ENCODE measurements around the gene MUC20. TPM values are rescaled to one million over a fixed set of nuclear protein-coding genes. Genes with fewer than 3 reads are reported as not detected.

Gene MUC20
- total RNA-seq, 1 experiment from 2014 or later = not detected

DNA sequence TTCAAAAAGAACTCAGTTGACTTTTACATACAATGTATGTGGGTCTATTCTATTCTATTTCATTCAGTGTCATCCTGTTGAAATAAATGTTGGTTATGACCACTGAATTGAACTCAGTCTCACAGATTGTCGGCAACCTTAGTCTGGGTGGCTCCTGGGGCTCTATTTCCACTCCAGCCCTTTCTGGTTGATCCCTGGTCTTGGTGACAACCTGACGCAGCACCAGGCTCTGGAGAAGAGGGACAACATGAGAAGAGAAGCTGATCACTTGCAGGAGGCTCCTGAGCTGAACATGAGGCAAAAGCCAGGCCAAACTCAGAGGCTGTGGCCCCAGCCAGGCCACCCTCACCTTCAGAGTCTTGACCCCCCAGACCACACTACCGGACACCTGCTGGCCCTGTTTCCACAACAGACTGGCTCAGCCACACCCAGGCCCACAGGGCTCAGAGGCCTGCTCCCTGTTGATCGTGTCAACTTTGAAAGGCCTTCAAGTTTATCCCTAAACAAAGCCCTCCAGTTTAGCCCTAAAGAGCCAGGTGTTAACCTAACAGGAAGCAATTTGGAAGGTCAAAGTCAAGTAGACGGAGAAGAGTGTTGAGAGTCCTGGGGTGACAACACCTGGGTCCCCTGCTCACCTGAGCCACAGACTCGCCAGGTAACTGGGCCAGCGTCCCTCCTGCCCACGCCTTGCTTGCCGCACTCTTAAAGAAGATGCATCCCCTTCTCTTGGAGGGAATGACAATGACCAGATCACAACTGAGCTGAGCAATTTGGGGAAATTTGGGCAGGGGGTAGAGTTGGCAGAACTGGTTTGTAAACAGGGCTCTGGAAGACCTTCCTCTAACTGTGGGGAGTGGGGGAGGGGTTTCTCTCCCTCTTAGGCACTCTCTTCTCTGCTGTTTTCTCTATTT lies 15.4 kb upstream of the MUC20 start:
- no peak overlapping the region for H2BK20ac ChIP-seq (ENCODE audit: low read depth, low read length, poor library complexity, severe bottlenecking)
- H2BK5ac ChIP-seq (ENCODE audit: insufficient read length, low read length) = no peak overlapping the region
- no peaks in the 10 kb centered on the region for H3K79me2 ChIP-seq (ENCODE audit: insufficient read depth, low read length)
- H3K27me3 ChIP-seq (ENCODE audit: insufficient read depth, low read length) = no peaks in the 10 kb centered on the region
- no peak overlapping the region for H2AK5ac ChIP-seq (ENCODE audit: insufficient read length, low read length)
- peaks cover 3 to 4% of the 10 kb centered on the region in 2 experiments; a peak in 4 of 5 replicates for H3K9me3 Mint-ChIP-seq
- no peaks in the 10 kb centered on the region for H3K79me1 ChIP-seq (ENCODE audit: insufficient read depth, low read depth, low read length, poor library complexity, severe bottlenecking)
- H3K4me3 Mint-ChIP-seq = no peak overlapping the region
- H3K4me1 Mint-ChIP-seq = peaks cover 25 to 26% of the 10 kb centered on the region in 2 experiments
- DNase-seq = no peak
- H3T11ph ChIP-seq (ENCODE audit: low read length) = no peak overlapping the region
- no peak overlapping the region for H4K91ac ChIP-seq (ENCODE audit: insufficient read length, low read depth, low read length)
- H4K5ac ChIP-seq (ENCODE audit: insufficient read length, low read depth, low read length) = no peak overlapping the region
- H3K27me3 Mint-ChIP-seq (ENCODE audit: low read depth) = peaks cover 52% of the 10 kb centered on the region
- peak overlapping the region in 1 of 3 experiments; percentile 15; a peak in 2 of 7 replicates for H3K27ac Mint-ChIP-seq
- H3K9ac ChIP-seq (ENCODE audit: extremely low read depth, insufficient read length, low read length) = no peak overlapping the region
- TF ChIP-seq, protein P1, sequence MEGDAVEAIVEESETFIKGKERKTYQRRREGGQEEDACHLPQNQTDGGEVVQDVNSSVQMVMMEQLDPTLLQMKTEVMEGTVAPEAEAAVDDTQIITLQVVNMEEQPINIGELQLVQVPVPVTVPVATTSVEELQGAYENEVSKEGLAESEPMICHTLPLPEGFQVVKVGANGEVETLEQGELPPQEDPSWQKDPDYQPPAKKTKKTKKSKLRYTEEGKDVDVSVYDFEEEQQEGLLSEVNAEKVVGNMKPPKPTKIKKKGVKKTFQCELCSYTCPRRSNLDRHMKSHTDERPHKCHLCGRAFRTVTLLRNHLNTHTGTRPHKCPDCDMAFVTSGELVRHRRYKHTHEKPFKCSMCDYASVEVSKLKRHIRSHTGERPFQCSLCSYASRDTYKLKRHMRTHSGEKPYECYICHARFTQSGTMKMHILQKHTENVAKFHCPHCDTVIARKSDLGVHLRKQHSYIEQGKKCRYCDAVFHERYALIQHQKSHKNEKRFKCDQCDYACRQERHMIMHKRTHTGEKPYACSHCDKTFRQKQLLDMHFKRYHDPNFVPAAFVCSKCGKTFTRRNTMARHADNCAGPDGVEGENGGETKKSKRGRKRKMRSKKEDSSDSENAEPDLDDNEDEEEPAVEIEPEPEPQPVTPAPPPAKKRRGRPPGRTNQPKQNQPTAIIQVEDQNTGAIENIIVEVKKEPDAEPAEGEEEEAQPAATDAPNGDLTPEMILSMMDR (conservative IDR thresholded peaks at IDR 0.05) = no peak
- H3K18ac ChIP-seq (ENCODE audit: insufficient read length, low read depth, low read length) = no peak overlapping the region
- peaks cover 0 to 8% (median 3%) of the 10 kb centered on the region in 3 experiments; a peak in 4 of 7 replicates for H3K36me3 Mint-ChIP-seq (ENCODE audit: insufficient read depth in 1 of 3, low read depth in 3 of 3)
- H2AFZ ChIP-seq (ENCODE audit: low read length) = no peak overlapping the region
- no peak overlapping the region for H3K4ac ChIP-seq (ENCODE audit: low read depth, low read length)
- H4K20me1 ChIP-seq (ENCODE audit: control insufficient read depth, insufficient read depth, insufficient read length) = peaks cover 2% of the 10 kb centered on the region
- H3K56ac ChIP-seq (ENCODE audit: insufficient read length, low read depth, low read length) = no peak overlapping the region
- no peak overlapping the region for H4K8ac ChIP-seq (replicated peaks; ENCODE audit: insufficient read length, low read depth, low read length)
- H3K4me2 ChIP-seq (ENCODE audit: insufficient read depth, insufficient read length, low read length) = no peak overlapping the region
- no peaks in the 10 kb centered on the region for H3K9me3 ChIP-seq (ENCODE audit: control insufficient read depth, low read depth, low read length)
- no CpG with 5 or more reads among the region's 9 CpGs for WGBS (ENCODE audit: extremely low coverage, insufficient read length, low lambda C conversion rate)
- no peak overlapping the region for H3K23ac ChIP-seq (ENCODE audit: insufficient read length, low read depth, low read length)
- peaks cover 4% of the 10 kb centered on the region; the same call in 1 of the 2 replicates for H3K4me1 ChIP-seq (ENCODE audit: insufficient read depth, low read length)
- no peak overlapping the region for H3K14ac ChIP-seq (ENCODE audit: insufficient read depth, low read length)
- no peaks in the 10 kb centered on the region for H3K23me2 ChIP-seq (ENCODE audit: insufficient read length, low read depth, low read length, poor library complexity, severe bottlenecking)
- H3K27ac ChIP-seq (ENCODE audit: insufficient read length, low read depth, low read length) = no peak overlapping the region
- H2BK120ac ChIP-seq (ENCODE audit: low read depth, low read length, poor library complexity, severe bottlenecking) = no peak overlapping the region
- no peak overlapping the region for H2BK15ac ChIP-seq (ENCODE audit: low read depth, low read length)
- no peak overlapping the region for H2BK12ac ChIP-seq (ENCODE audit: insufficient read length, low read depth, low read length)

Measured in H9 (cell line).